ENCODE data around the gene C3orf52.

DNA sequence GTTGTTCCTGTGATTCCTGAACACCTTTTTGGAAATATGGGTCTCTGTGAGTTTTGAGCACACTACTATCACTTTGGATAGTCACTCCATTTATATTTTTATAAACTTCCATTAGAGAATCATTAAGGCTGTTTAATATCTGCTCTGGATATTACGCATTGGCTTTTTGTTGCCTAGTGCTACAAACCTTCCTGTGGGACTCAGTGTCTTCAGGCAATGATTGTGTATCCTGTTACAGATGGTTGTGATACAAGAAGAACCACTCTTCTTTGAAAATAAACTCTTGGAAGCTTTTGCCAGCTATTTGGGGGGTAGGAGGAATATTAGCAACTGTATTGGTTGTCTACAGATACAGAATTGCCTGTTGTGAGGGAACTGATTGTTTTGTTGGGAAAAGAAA, 31.2 kb downstream of the C3orf52 start:
- TF ChIP-seq, protein P1, sequence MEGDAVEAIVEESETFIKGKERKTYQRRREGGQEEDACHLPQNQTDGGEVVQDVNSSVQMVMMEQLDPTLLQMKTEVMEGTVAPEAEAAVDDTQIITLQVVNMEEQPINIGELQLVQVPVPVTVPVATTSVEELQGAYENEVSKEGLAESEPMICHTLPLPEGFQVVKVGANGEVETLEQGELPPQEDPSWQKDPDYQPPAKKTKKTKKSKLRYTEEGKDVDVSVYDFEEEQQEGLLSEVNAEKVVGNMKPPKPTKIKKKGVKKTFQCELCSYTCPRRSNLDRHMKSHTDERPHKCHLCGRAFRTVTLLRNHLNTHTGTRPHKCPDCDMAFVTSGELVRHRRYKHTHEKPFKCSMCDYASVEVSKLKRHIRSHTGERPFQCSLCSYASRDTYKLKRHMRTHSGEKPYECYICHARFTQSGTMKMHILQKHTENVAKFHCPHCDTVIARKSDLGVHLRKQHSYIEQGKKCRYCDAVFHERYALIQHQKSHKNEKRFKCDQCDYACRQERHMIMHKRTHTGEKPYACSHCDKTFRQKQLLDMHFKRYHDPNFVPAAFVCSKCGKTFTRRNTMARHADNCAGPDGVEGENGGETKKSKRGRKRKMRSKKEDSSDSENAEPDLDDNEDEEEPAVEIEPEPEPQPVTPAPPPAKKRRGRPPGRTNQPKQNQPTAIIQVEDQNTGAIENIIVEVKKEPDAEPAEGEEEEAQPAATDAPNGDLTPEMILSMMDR (IDR thresholded peaks at IDR 0.05), result no peak
- TF ChIP-seq, protein P2, sequence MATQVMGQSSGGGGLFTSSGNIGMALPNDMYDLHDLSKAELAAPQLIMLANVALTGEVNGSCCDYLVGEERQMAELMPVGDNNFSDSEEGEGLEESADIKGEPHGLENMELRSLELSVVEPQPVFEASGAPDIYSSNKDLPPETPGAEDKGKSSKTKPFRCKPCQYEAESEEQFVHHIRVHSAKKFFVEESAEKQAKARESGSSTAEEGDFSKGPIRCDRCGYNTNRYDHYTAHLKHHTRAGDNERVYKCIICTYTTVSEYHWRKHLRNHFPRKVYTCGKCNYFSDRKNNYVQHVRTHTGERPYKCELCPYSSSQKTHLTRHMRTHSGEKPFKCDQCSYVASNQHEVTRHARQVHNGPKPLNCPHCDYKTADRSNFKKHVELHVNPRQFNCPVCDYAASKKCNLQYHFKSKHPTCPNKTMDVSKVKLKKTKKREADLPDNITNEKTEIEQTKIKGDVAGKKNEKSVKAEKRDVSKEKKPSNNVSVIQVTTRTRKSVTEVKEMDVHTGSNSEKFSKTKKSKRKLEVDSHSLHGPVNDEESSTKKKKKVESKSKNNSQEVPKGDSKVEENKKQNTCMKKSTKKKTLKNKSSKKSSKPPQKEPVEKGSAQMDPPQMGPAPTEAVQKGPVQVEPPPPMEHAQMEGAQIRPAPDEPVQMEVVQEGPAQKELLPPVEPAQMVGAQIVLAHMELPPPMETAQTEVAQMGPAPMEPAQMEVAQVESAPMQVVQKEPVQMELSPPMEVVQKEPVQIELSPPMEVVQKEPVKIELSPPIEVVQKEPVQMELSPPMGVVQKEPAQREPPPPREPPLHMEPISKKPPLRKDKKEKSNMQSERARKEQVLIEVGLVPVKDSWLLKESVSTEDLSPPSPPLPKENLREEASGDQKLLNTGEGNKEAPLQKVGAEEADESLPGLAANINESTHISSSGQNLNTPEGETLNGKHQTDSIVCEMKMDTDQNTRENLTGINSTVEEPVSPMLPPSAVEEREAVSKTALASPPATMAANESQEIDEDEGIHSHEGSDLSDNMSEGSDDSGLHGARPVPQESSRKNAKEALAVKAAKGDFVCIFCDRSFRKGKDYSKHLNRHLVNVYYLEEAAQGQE (IDR thresholded peaks at IDR 0.05; ENCODE audit: insufficient read depth in 1 of 2, low read depth in 2 of 2, low read length in 1 of 2), result no peak
- no peak for TF ChIP-seq SIN3A (IDR thresholded peaks at IDR 0.05; ENCODE audit: borderline replicate concordance, insufficient read depth, low read depth, low read length)
- TF ChIP-seq POLR2AphosphoS5 (IDR thresholded peaks at IDR 0.05; ENCODE audit: low read depth, low read length), result no peak
- no peak for TF ChIP-seq TCF7L2 (IDR thresholded peaks at IDR 0.05; ENCODE audit: low read depth, low read length)

Data from Panc1 (cell line).